ENCODE measurements around the gene PELO. TPM values are rescaled to one million over a fixed set of nuclear protein-coding genes. Genes with fewer than 3 reads are reported as not detected.
"Not testable (repeated sequence)": the region's sequence is repeated elsewhere in the genome, so short reads cannot be mapped to it uniquely, and the experiment has no call there.

PELO gene
- total RNA-seq, 1 experiment from 2014 or later = 41.2 TPM

GRCh38 chr5:52800394-52801213 lies 12.9 kb downstream of the PELO start:
- DNase-seq (ENCODE audit: low spot score) = peak; percentile 80

GRCh38 chr5:52801329-52801728 lies 13.6 kb downstream of the PELO start:
- DNase-seq (ENCODE audit: low spot score) = peak; percentile 58

- no peak for DNase-seq (ENCODE audit: low spot score)
Observed at GRCh38 chr5:52802272-52802973, 14.7 kb downstream of the PELO start.

GRCh38 chr5:52802974-52803336 lies 15.2 kb downstream of the PELO start:
- no peak for DNase-seq (ENCODE audit: low spot score)

- no peak for DNase-seq (ENCODE audit: low spot score)
Observed at GRCh38 chr5:52804387-52804791, 16.7 kb downstream of the PELO start.

GRCh38 chr5:52804981-52805380 lies 17.3 kb downstream of the PELO start:
- no peak for DNase-seq (ENCODE audit: low spot score)

- DNase-seq (ENCODE audit: low spot score) = no peak
Observed at GRCh38 chr5:52805615-52806014, 17.9 kb downstream of the PELO start.

- DNase-seq (ENCODE audit: low spot score) = no peak
Observed at GRCh38 chr5:52807037-52807436, 19.3 kb downstream of the PELO start.

- DNase-seq (ENCODE audit: low spot score) = no peak
Observed at GRCh38 chr5:52807723-52808122, 20.0 kb downstream of the PELO start.

GRCh38 chr5:52808316-52808901 lies 20.7 kb downstream of the PELO start:
- no peak for DNase-seq (ENCODE audit: low spot score)

- no peak for DNase-seq (ENCODE audit: low spot score)
Observed at GRCh38 chr5:52809884-52810283, 22.2 kb downstream of the PELO start.

GRCh38 chr5:52810426-52810825 lies 22.7 kb downstream of the PELO start:
- DNase-seq (ENCODE audit: low spot score) = no peak

- peak; percentile 30 for DNase-seq (ENCODE audit: low spot score)
Observed at GRCh38 chr5:52811067-52811749, 23.5 kb downstream of the PELO start.

- DNase-seq (ENCODE audit: low spot score) = no peak
Observed at GRCh38 chr5:52814352-52815148, 26.8 kb downstream of the PELO start.

GRCh38 chr5:52817818-52818217 lies 30.1 kb downstream of the PELO start:
- no peak for DNase-seq (ENCODE audit: low spot score)

- DNase-seq (ENCODE audit: low spot score) = no peak
Observed at GRCh38 chr5:52818360-52818759, 30.6 kb downstream of the PELO start.

GRCh38 chr5:52818807-52819206 lies 31.1 kb downstream of the PELO start:
- not testable (repeated sequence) for DNase-seq (ENCODE audit: low spot score)

GRCh38 chr5:52821901-52822300 lies 34.2 kb downstream of the PELO start:
- no peak for DNase-seq (ENCODE audit: low spot score)

- no peak for DNase-seq (ENCODE audit: low spot score)
Observed at GRCh38 chr5:52822437-52822836, 34.7 kb downstream of the PELO start.

GRCh38 chr5:52824827-52825226 lies 37.1 kb downstream of the PELO start:
- DNase-seq (ENCODE audit: low spot score) = no peak

- no peak for DNase-seq (ENCODE audit: low spot score)
Observed at GRCh38 chr5:52825826-52826225, 38.1 kb downstream of the PELO start.

Data from HT-29 (cell line).